Adrenal gland (tissue), 12 donors: ENCODE data around the gene SRP68. TPM values are rescaled to one million over a fixed set of nuclear protein-coding genes. Genes with fewer than 3 reads are reported as not detected.

Experiments
- DNase-seq, 7 donors: peaks; one replicate each; pipeline ENCODE4 v3.0.0-alpha.2; 2019 to 2020
- H3K27ac ChIP-seq, 5 donors: fragments of 200-600 bp; sonication (generic) in 4 of 5; 1 replicate in 3 of 5; 2 replicates in 2 of 5; pipeline versions ENCODE4 v1.5.1 to v1.8.0; 2016 to 2020; ENCODE audit warnings: mild to moderate bottlenecking in 1 of 5
- H3K27me3 ChIP-seq: fragments of 200-600 bp; 2 replicates; pipeline ENCODE4 v1.8.0; 2021
- H3K36me3 ChIP-seq, 2 donors: fragments of 200-600 bp; replicated peaks in 1 of 2; 1 replicate in 1 of 2; 2 replicates in 1 of 2; pipeline versions ENCODE4 v1.5.1 to v1.8.0; 2018 to 2022
- H3K4me1 ChIP-seq, 2 donors: fragments of 200-600 bp; replicated peaks in 1 of 2; 1 replicate in 1 of 2; 2 replicates in 1 of 2; pipeline versions ENCODE4 v1.5.1 to v1.8.0; 2018 to 2021
- H3K4me3 ChIP-seq, 4 donors: fragments of 200-600 bp; sonication (generic) in 3 of 4; one replicate each; pipeline ENCODE4 v1.5.1; 2016 to 2018
- H3K9me3 ChIP-seq, 3 donors: fragments of 200-600 bp; sonication (generic) in 1 of 3; replicated peaks in 1 of 3; 1 replicate in 2 of 3; 2 replicates in 1 of 3; pipeline versions ENCODE4 v1.5.1 to v1.8.0; 2016 to 2021
- POLR2A ChIP-seq, 2 donors: fragments of 450-650 bp; IDR thresholded peaks; one replicate each; pipeline ENCODE4 v1.6.1; 2017; ENCODE audit warnings: antibody characterized with exemption in 2 of 2, mild to moderate bottlenecking in 2 of 2, moderate library complexity in 1 of 2
- WGBS, 4 donors: extraction: QIAGEN DNeasy Blood & Tissue Kit in 2 of 4; methylation state at CpG; one replicate each; pipeline versions ENCODE4 v1.1.5 to v1.1.7; 2013 to 2017; 5-methylcytosine and 5-hydroxymethylcytosine counted together
- intact Hi-C, 2 donors: fragments of 100-400 bp; cut with DNase I; formaldehyde crosslinking; loops; one replicate each; pipeline versions ENCODE4 v1.14.1 to v1.15.0; 2022 to 2023
- polyA plus RNA-seq, 3 donors: library from polyadenylated mRNA; stranded (reverse); fragments of 200-250 nt in 2 of 3; fragments of 350-450 nt in 1 of 3; fragmentation: Illumina TruSeq in 1 of 3; extraction: RNeasy Lipid Tissue Mini Kit (QIAGEN cat#74804) in 1 of 3; gene quantifications; one replicate each; pipeline ENCODE4 v1.2.3, GENCODE V29; 2013 to 2014
- total RNA-seq, 9 donors: library from RNA; depleted of rRNA in 4 of 9; stranded (reverse); fragments of >200 nt in 4 of 9; fragments of 120-200 nt in 1 of 9; fragmentation: NEBNext Ultra II Directional in 1 of 9; extraction: Animal tissue kit (Norgen Biotek cat#: 25700) in 1 of 9; gene quantifications; one replicate each; pipeline versions ENCODE4 v1.1.0 to v1.2.4, GENCODE V29; 2013 to 2023
- TF ChIP-seq, protein P1 (sequence below), 6 experiments: fragments of 450-650 bp in 4 of 6; fragments of 200-600 bp in 2 of 6; sonication (generic) in 1 of 6; IDR thresholded peaks; 1 replicate in 5 of 6; 2 replicates in 1 of 6; pipeline versions ENCODE4 v1.5.1 to v1.8.0; 2016 to 2021; ENCODE audit warnings: antibody characterized with exemption in 6 of 6, mild to moderate bottlenecking in 2 of 6, moderate library complexity in 1 of 6
- donor health status: healthy with polysubstance abuse.
- donor health status: Bipolar disorder and iron deficiency.
- donor health status: DM: yes; HTN: yes; CAD: no.
- donor health status: DM: no; HTN: no; CAD: no.
- donor health status: DM: no; HTN: no; CAD: no.
- donor health status: DM: yes; HTN: yes; CAD: no.

The SRP68 gene
- total and polyA plus RNA-seq, 12 donors, result 20.3 to 129 (median 41.1) TPM

DNA sequence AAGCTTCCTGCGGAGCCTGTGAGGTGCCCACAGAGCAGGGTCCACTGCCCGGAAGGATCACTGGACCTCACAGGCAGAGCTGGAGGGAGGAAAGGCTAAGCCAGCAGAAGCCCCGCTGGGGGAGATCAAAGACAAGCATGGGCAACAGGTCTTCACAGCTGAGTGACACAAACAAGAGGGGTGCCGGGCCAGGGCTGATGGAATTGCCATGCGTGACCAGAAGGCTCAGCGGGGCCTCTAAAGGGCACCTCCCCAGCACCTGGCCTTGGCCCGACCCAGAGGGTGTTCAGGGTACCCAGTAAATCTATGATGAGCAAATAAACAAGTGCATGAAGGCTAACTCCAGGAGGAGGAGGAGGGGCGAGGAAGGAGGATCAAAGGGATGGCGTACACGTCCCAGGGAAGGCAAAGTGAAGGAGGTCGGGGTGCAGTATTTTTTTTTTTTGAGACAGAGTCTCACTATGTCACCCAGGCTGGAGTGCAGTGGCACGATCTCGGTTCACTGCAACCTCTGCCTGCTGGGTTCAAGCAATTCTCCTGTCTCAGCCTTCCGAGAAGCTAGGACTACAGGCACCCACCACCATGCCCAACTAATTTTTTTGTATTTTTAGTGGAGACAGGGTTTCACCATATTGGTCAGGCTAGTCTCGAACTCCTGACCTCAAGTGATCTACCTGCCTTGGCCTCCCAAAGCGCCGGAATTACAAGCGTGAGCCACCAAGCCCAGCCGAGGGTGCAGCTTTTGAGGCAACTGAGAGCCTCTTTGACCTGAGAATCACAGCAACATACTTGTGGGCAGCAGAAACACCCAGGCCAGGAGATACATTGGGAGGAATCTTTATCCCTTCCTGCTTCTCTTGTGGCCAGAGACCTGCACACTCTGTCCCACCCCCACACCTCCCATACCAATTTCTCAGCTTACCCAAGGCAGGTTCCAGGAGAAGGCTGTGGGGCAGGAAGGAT is 47.4 kb upstream of the SRP68 start:
- Histone ChIP-seq H3K4me1 (peaks cover 0 to 4% of the 10 kb centered on the region in 2 donors), H3K4me3 (no peak overlapping the region), H3K27me3 (no peaks in the 10 kb centered on the region), H3K27ac (no peak overlapping the region), H3K9me3 (no peaks in the 10 kb centered on the region), H3K36me3 (no peaks in the 10 kb centered on the region)
- TF ChIP-seq, protein P1, sequence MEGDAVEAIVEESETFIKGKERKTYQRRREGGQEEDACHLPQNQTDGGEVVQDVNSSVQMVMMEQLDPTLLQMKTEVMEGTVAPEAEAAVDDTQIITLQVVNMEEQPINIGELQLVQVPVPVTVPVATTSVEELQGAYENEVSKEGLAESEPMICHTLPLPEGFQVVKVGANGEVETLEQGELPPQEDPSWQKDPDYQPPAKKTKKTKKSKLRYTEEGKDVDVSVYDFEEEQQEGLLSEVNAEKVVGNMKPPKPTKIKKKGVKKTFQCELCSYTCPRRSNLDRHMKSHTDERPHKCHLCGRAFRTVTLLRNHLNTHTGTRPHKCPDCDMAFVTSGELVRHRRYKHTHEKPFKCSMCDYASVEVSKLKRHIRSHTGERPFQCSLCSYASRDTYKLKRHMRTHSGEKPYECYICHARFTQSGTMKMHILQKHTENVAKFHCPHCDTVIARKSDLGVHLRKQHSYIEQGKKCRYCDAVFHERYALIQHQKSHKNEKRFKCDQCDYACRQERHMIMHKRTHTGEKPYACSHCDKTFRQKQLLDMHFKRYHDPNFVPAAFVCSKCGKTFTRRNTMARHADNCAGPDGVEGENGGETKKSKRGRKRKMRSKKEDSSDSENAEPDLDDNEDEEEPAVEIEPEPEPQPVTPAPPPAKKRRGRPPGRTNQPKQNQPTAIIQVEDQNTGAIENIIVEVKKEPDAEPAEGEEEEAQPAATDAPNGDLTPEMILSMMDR (IDR thresholded peaks at IDR 0.05), result no peak
- no peak for TF ChIP-seq POLR2A (IDR thresholded peaks at IDR 0.05)
- intact Hi-C loops, result loop anchor here (2.0 to 5.0 kb wide), 3 partner anchors 63 to 178 kb away; no protein-coding TSS in a partner anchor
- WGBS, 4 donors, result 74 to 79% (median 76%) methylated on average over 17 to 19 of the region's 19 CpGs
- DNase-seq, result no peak

DNA sequence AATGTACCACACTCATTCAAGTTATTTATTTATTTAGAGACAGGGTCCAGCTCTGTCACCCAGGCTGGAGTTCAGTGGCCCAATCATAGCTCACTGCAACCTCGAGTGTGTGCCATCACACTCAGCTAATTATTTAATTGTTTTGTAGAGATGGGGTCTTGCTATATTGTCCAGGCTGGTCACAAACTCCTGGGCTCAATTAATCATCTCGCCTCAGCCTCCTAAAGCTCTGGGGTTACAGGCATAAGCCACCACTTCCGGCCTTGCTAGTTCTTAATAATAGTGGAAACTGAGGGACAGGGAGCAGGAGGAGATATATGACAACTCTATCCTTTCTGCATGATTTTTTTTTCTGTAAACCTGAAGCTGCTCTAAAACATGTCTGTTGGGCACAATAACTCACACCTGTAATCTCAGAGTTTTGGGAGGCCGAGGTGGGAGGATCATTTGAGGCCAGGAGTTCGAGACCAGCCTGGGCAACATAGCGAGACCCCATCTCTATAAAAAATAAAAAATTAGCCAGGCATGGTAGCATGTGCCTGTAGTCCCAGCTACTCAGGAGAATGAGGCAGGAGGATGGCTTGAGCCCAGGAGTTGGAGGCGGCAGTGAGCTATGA is 42.9 kb upstream of the SRP68 start:
- H3K4me3 ChIP-seq, result no peak overlapping the region
- intact Hi-C loops, result no loop called here
- no peak overlapping the region for H3K27ac ChIP-seq
- no peaks in the 10 kb centered on the region for H3K9me3 ChIP-seq
- no peaks in the 10 kb centered on the region for H3K27me3 ChIP-seq
- WGBS, 4 donors, result 82 to 90% (median 84%) methylated on average over 7 of the region's 7 CpGs
- no peaks in the 10 kb centered on the region for H3K4me1 ChIP-seq
- TF ChIP-seq, protein P1 (IDR thresholded peaks at IDR 0.05), result no peak
- TF ChIP-seq POLR2A (IDR thresholded peaks at IDR 0.05), result no peak
- DNase-seq, result no peak
- no peaks in the 10 kb centered on the region for H3K36me3 ChIP-seq

DNA sequence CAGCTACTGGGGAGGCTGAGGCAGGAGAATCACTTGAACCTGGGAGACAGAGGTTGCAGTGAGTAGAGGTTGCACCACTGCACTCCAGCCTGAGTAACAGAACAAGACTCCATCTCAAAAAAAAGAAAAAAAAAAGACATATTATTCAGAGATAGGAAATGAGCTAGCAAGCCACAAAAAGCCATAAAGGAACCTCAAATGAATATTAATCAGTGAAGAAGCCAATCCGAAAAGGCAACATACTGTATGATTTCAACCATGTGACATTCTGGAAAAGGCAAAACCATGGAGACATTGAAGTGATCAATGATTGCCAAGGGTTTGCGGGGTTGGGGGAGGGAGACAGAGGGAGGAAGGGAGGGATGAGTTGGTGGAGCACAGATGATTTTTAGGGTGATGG is 39.6 kb upstream of the SRP68 start:
- Histone ChIP-seq H3K4me1 (no peaks in the 10 kb centered on the region), H3K9me3 (no peaks in the 10 kb centered on the region), H3K27me3 (no peaks in the 10 kb centered on the region), H3K27ac (no peak overlapping the region), H3K4me3 (no peak overlapping the region), H3K36me3 (no peaks in the 10 kb centered on the region)
- no peak for DNase-seq
- no peak for TF ChIP-seq POLR2A (IDR thresholded peaks at IDR 0.05)
- TF ChIP-seq, protein P1 (IDR thresholded peaks at IDR 0.05), result no peak
- 67 to 77% (median 72%) methylated on average over 2 of the region's 2 CpGs for WGBS, 4 donors
- intact Hi-C loops, result no loop called here

DNA sequence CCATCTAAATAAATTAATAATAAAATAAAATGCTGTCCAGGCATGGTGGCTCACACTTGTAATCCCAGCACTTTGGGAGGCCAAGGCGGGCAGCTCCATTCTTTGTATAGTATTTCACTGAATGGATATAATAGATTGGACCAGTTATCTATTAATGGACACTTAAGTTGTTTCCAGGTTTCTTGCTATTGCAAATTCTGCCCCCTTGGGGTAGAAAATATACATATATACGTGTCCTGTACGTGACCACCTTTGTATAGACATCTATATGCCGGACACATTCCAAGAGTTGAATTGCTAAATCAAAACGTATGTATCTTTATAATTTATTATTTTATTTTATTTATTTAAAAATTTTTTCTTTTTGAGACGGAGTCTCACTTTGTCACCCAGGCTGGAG is 35.2 kb upstream of the SRP68 start:
- Histone ChIP-seq H3K36me3 (no peaks in the 10 kb centered on the region), H3K27me3 (no peaks in the 10 kb centered on the region), H3K9me3 (no peaks in the 10 kb centered on the region), H3K4me1 (peaks cover 11% of the 10 kb centered on the region in 2 donors), H3K27ac (no peak overlapping the region), H3K4me3 (no peak overlapping the region)
- WGBS, 4 donors, result 77 to 82% (median 79%) methylated on average over 6 of the region's 6 CpGs
- TF ChIP-seq, protein P1 (IDR thresholded peaks at IDR 0.05), result no peak
- no peak for TF ChIP-seq POLR2A (IDR thresholded peaks at IDR 0.05)
- intact Hi-C loops, result no loop called here
- DNase-seq, result no peak
